Neural crest cell (in vitro differentiated cells): ENCODE data around the gene SEPTIN1. TPM values are rescaled to one million over a fixed set of nuclear protein-coding genes. Genes with fewer than 3 reads are reported as not detected.

Source experiments
- DNase-seq: peaks from one replicate; pipeline ENCODE4 v3.0.0; 2021; ENCODE audit warnings: low read depth, mixed read lengths, low spot score
- H3K27ac Mint-ChIP-seq: one replicate; pipeline ENCODE4 v1.8.0; 2021; ENCODE audit warnings: mild to moderate bottlenecking, mixed read lengths; ENCODE audit not compliant: unreplicated experiment
- H3K27me3 Mint-ChIP-seq: 2 replicates; pipeline ENCODE4 v1.8.0; 2021; ENCODE audit warnings: low read depth, mild to moderate bottlenecking, mixed read lengths
- H3K36me3 Mint-ChIP-seq: 2 replicates; pipeline ENCODE4 v1.8.0; 2021; ENCODE audit warnings: low read depth, mild to moderate bottlenecking, mixed read lengths
- H3K4me1 Mint-ChIP-seq: 2 replicates; pipeline ENCODE4 v1.8.0; 2021; ENCODE audit warnings: mixed read lengths
- H3K4me3 Mint-ChIP-seq: one replicate; pipeline ENCODE4 v1.8.0; 2021; ENCODE audit warnings: mild to moderate bottlenecking, mixed read lengths
- H3K9me3 Mint-ChIP-seq: 2 replicates; pipeline ENCODE4 v1.8.0; 2021; ENCODE audit warnings: mixed read lengths
- total RNA-seq: library from RNA; stranded (reverse); gene quantifications from 2 replicates; pipeline ENCODE4 v1.2.1, GENCODE V29; 2021
- TF ChIP-seq, protein P1 (sequence below): fragments of 200-600 bp; sonication (generic); conservative IDR thresholded peaks from 2 replicates; pipeline ENCODE4 v1.5.0; 2021; ENCODE audit warnings: antibody characterized with exemption, mild to moderate bottlenecking

SEPTIN1 gene
- total RNA-seq, 1 donor from 2014 or later = 2.3 TPM

- peaks cover 10% of the 10 kb centered on the region for H3K36me3 Mint-ChIP-seq
- H3K9me3 Mint-ChIP-seq = no peaks in the 10 kb centered on the region
- no peak overlapping the region for H3K27ac Mint-ChIP-seq
- H3K4me1 Mint-ChIP-seq = peaks cover 22% of the 10 kb centered on the region
- no peak overlapping the region for H3K4me3 Mint-ChIP-seq
- no peak for DNase-seq
- H3K27me3 Mint-ChIP-seq = no peaks in the 10 kb centered on the region
- TF ChIP-seq, protein P1, sequence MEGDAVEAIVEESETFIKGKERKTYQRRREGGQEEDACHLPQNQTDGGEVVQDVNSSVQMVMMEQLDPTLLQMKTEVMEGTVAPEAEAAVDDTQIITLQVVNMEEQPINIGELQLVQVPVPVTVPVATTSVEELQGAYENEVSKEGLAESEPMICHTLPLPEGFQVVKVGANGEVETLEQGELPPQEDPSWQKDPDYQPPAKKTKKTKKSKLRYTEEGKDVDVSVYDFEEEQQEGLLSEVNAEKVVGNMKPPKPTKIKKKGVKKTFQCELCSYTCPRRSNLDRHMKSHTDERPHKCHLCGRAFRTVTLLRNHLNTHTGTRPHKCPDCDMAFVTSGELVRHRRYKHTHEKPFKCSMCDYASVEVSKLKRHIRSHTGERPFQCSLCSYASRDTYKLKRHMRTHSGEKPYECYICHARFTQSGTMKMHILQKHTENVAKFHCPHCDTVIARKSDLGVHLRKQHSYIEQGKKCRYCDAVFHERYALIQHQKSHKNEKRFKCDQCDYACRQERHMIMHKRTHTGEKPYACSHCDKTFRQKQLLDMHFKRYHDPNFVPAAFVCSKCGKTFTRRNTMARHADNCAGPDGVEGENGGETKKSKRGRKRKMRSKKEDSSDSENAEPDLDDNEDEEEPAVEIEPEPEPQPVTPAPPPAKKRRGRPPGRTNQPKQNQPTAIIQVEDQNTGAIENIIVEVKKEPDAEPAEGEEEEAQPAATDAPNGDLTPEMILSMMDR = no peak
Observed at GRCh38 chr16:30358577-30358936, 23.8 kb downstream of the SEPTIN1 start.

DNA sequence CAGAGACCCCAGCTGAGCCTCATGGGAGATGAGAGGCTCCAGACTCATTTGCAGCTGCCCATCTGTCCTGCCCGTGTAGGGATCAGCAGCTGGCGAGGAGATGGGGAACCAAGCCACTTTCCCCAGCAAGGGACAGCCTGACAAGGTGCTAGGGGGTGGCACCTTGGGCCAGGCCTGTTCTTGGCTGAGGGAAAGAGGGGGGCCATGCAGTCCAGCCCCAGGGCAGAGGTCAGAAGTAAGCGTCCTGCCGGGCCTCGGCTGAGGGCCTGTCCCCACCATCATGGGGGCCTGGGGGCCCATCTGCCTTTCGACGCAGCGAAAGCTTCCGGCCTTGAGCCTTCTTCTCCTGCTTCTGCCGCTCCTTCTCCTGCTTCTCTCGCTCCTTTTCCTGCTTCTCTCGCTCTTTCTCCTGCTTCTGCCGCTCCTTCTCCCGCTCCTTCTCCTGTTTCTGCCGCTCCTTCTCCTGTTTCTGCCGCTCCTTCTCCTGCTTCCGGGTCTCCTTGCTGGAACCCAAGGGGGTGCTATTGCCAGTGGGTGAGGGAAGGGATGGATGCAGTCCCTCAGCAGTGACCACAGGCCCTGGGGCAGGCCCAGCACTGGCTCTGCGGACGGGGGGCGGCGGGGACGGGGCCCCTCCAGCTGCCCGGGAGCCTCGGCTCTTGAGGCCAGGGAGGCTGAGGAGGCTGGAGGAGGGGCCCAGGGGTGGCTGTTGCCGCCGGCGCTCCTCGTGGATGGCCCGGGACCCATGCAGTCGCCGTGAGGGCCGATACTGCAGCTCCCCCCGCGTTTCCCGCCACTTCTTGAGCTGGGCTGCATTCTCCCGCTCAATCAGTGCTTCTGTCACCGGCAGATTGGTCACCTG, 24.4 kb downstream of the SEPTIN1 start:
- Mint-ChIP-seq H3K4me1 (peaks cover 22% of the 10 kb centered on the region), H3K4me3 (no peak overlapping the region), H3K27ac (no peak overlapping the region)

DNA sequence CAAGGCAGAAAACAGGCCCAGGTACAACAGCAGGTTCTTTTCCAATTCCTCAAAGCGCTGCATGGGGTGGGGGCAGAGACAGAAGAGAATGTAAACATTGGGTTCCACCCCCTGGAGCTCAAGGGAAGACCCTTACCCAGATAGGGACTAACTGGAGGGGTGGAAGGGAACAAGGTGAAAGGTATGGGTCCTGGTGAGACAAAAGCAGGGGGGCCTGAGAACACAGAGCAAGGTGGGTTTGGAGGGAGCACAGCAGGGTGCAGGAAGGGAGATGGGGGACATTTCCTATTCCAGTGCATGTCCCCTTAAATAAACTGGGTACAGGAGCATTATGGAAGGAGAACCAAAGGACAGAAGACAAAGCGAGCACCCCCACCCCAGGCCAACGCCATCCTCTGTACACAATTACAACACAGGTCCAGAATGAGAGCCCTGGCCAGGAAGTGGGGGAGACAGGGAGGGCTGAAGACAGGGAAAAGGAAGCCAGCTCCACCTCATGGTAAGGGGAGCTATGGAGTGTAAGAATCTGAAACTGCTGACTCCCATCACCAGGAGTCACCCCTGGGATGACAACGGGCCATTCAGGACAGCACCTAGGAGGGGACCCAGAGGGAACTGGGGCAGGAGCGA, 25.2 kb downstream of the SEPTIN1 start:
- Mint-ChIP-seq H3K4me1 (peaks cover 22% of the 10 kb centered on the region), H3K4me3 (no peak overlapping the region), H3K9me3 (no peaks in the 10 kb centered on the region), H3K27ac (no peak overlapping the region), H3K36me3 (peaks cover 4% of the 10 kb centered on the region), H3K27me3 (no peaks in the 10 kb centered on the region)
- DNase-seq = no peak
- TF ChIP-seq, protein P1 = no peak

More for the DNA sequence above, 24.4 kb downstream of the SEPTIN1 start:
- Mint-ChIP-seq H3K36me3 (peaks cover 8% of the 10 kb centered on the region), H3K27me3 (no peaks in the 10 kb centered on the region), H3K9me3 (no peaks in the 10 kb centered on the region)
- TF ChIP-seq, protein P1 = no peak
- DNase-seq = no peak

- Mint-ChIP-seq H3K36me3 (peaks cover 3% of the 10 kb centered on the region), H3K4me1 (peaks cover 22% of the 10 kb centered on the region), H3K27me3 (no peaks in the 10 kb centered on the region), H3K4me3 (peak overlapping the region; percentile 98), H3K9me3 (no peaks in the 10 kb centered on the region), H3K27ac (peak overlapping the region; percentile 100)
- TF ChIP-seq, protein P1 = no peak
- no peak for DNase-seq
Observed at GRCh38 chr16:30356401-30357084, 25.8 kb downstream of the SEPTIN1 start.

GRCh38 chr16:30355954-30356308, 26.4 kb downstream of the SEPTIN1 start:
- no peak for DNase-seq
- H3K27me3 Mint-ChIP-seq = no peaks in the 10 kb centered on the region
- H3K4me3 Mint-ChIP-seq = peak overlapping the region; percentile 98
- H3K9me3 Mint-ChIP-seq = no peaks in the 10 kb centered on the region
- H3K4me1 Mint-ChIP-seq = peaks cover 22% of the 10 kb centered on the region
- peaks cover 3% of the 10 kb centered on the region for H3K36me3 Mint-ChIP-seq
- peak overlapping the region; percentile 100 for H3K27ac Mint-ChIP-seq
- TF ChIP-seq, protein P1 = no peak
